ENCODE results near the gene NUDT14.
A peak's percentile ranks its signal among the peaks of the same experiment; 100 is the strongest.

NUDT14 gene

GRCh38 chr14:105180592-105181548 lies at the start of gene NUDT14:
Gene NUDT14 (minus strand): TSS chr14:105181312. CDS start chr14:105181209, 103 bp downstream.
- peak; percentile 56 for DNase-seq (ENCODE audit: low read depth)

- no peak for DNase-seq (ENCODE audit: low read depth)
Measured at GRCh38 chr14:105229099-105229655, 48.1 kb upstream of the NUDT14 start.

- DNase-seq (ENCODE audit: low read depth) = no peak
Measured at GRCh38 chr14:105228562-105228961, 47.5 kb upstream of the NUDT14 start.

GRCh38 chr14:105227346-105227745 lies 46.2 kb upstream of the NUDT14 start:
- DNase-seq (ENCODE audit: low read depth) = no peak

GRCh38 chr14:105226198-105226597 lies 45.1 kb upstream of the NUDT14 start:
- DNase-seq (ENCODE audit: low read depth) = no peak

GRCh38 chr14:105224845-105225570 lies 43.9 kb upstream of the NUDT14 start:
- no peak for DNase-seq (ENCODE audit: low read depth)

- DNase-seq (ENCODE audit: low read depth) = no peak
Measured at GRCh38 chr14:105223770-105224544, 42.8 kb upstream of the NUDT14 start.

- DNase-seq (ENCODE audit: low read depth) = no peak
Measured at GRCh38 chr14:105223260-105223659, 42.1 kb upstream of the NUDT14 start.

GRCh38 chr14:105221598-105222178 lies 40.6 kb upstream of the NUDT14 start:
- no peak for DNase-seq (ENCODE audit: low read depth)

- DNase-seq (ENCODE audit: low read depth) = no peak
Measured at GRCh38 chr14:105220699-105221597, 39.8 kb upstream of the NUDT14 start.

GRCh38 chr14:105219753-105220152 lies 38.6 kb upstream of the NUDT14 start:
- DNase-seq (ENCODE audit: low read depth) = no peak

- DNase-seq (ENCODE audit: low read depth) = no peak
Measured at GRCh38 chr14:105219043-105219612, 38.0 kb upstream of the NUDT14 start.

GRCh38 chr14:105218611-105219010 lies 37.5 kb upstream of the NUDT14 start:
- DNase-seq (ENCODE audit: low read depth) = no peak

GRCh38 chr14:105217774-105218173 lies 36.7 kb upstream of the NUDT14 start:
- no peak for DNase-seq (ENCODE audit: low read depth)

GRCh38 chr14:105216490-105217247 lies 35.6 kb upstream of the NUDT14 start:
- DNase-seq (ENCODE audit: low read depth) = no peak

GRCh38 chr14:105215602-105216001 lies 34.5 kb upstream of the NUDT14 start:
- no peak for DNase-seq (ENCODE audit: low read depth)

- DNase-seq (ENCODE audit: low read depth) = no peak
Measured at GRCh38 chr14:105214324-105214915, 33.3 kb upstream of the NUDT14 start.

- no peak for DNase-seq (ENCODE audit: low read depth)
Measured at GRCh38 chr14:105213361-105213760, 32.2 kb upstream of the NUDT14 start.

Data from iris pigment epithelial cell (primary cell).